Measurements from ENCODE around the gene SULF2. TPM values are rescaled to one million over a fixed set of nuclear protein-coding genes. Genes with fewer than 3 reads are reported as not detected.
"Not testable (repeated sequence)": the region's sequence is repeated elsewhere in the genome, so short reads cannot be mapped to it uniquely, and the experiment has no call there.

The SULF2 gene
- total and polyA plus RNA-seq, 2 donors, result 9.3 to 94.0 TPM

DNA sequence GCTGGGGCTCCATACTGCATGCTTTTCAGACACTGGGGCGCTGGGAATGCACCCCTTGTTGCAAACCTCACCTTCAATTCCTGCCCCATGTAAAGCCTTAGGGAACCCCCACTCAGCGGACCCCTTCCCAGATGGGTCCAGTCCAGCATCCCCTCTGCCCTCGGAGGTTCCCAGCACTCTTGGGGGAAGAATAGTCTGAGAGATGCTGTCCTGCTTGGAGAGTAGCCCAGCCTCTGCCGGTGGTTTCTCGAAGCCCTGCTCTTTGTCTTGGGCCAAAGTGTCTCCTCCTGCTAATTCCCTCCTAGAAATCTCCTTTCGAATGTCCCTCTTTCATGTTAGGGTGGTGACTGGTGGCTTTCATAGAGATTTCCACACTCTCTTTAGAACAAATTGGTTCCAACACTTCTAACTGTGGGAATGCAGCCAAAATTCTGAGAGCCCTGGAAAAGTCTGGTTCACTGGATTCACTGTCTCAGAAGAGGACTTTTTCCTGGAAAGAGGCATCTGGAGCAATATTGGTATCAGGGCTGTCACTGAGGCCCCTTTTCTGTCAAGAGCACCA lies 24.9 kb upstream of the SULF2 start:
- H3K9me3 ChIP-seq (ENCODE audit: control insufficient read depth in 2 of 2, insufficient read depth in 1 of 2, low read length in 1 of 2), result no peaks in the 10 kb centered on the region
- H3K27ac ChIP-seq (ENCODE audit: low read depth in 1 of 2, low read length in 1 of 2), result no peak overlapping the region
- no peaks in the 10 kb centered on the region for H3K36me3 ChIP-seq (ENCODE audit: control insufficient read depth in 2 of 2, insufficient read depth in 2 of 2, low read length in 1 of 2)
- H3K4me1 ChIP-seq (ENCODE audit: control insufficient read depth in 2 of 2, insufficient read depth in 2 of 2, low read length in 2 of 2), result no peaks in the 10 kb centered on the region
- H3K4me3 ChIP-seq (ENCODE audit: low read length in 2 of 2), result no peak overlapping the region
- WGBS, result 84% methylated on average over 6 of the region's 6 CpGs
- peaks cover 0 to 19% of the 10 kb centered on the region in 2 donors for H3K27me3 ChIP-seq (ENCODE audit: control insufficient read depth in 2 of 2, insufficient read depth in 1 of 2, low read length in 1 of 2)
- DNase-seq (ENCODE audit: low read depth in 6 of 9, low spot score in 9 of 9), result no peak

DNA sequence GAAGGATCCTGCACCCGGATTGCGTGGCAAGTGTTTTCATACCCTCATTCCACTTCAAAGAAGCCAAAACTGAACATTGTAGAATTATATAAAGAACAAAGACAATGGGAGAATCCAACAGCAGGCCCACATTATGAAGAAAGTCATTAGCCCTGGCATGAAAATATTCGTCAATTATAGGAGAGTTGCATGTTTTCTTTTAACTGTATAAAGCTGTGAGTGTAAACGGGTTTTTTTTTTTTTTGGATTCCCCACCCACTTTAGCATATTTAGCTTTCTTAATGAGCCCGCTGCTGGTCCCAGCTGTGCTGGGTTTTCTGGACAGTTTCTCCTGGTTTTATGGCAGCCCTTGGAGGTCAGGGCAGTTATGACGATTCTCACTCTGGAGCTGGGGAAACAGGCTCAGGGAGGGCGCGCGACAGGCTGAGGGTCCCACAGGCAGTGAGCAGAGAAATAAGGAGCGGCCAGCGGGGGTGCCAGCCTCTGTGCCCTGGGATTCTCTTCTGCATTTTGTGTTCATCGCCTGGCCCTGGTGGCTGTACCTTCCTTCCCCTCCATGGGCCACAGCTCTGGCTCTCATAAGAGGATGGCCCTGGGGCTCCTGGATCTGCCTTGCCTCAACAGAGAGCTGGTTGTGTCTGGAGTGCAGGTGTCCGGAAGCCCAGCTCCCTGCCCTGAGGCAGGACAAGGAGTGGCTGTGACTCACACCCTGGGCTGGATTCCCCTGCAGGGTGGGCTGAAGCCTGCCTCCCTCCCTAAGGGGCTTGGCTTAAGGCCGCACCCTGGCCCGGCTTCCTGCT lies 24.1 kb upstream of the SULF2 start:
- Histone ChIP-seq H3K4me1 (ENCODE audit: control insufficient read depth in 2 of 2, insufficient read depth in 2 of 2, low read length in 2 of 2) (no peaks in the 10 kb centered on the region), H3K36me3 (ENCODE audit: control insufficient read depth in 2 of 2, insufficient read depth in 2 of 2, low read length in 1 of 2) (no peaks in the 10 kb centered on the region), H3K27me3 (ENCODE audit: control insufficient read depth in 2 of 2, insufficient read depth in 1 of 2, low read length in 1 of 2) (peaks cover 0 to 19% of the 10 kb centered on the region in 2 donors), H3K27ac (ENCODE audit: low read depth in 1 of 2, low read length in 1 of 2) (no peak overlapping the region), H3K4me3 (ENCODE audit: low read length in 2 of 2) (no peak overlapping the region), H3K9me3 (ENCODE audit: control insufficient read depth in 2 of 2, insufficient read depth in 1 of 2, low read length in 1 of 2) (no peaks in the 10 kb centered on the region)
- WGBS, result 92% methylated on average over 15 of the region's 15 CpGs
- DNase-seq (ENCODE audit: low read depth in 6 of 9, low spot score in 9 of 9), result no peak

DNA sequence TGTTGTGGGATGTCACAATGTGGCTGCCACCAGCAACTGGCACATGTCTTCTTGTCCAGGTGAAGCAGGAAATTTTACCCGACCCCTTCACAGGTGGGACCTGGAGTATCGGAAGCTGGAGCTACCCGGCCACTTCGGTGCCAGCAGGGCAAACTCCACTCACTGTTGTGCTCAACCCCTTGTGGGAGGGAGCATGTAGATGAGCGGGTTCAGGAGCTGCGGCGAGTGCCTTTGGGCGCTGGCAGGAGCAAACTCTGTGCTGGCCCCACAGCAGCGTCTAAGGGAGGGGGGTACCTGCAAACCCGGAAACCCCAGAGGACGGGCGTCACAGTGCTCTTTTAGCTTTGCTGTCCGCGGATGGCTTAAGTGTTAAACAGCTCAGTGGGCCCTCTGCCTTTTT lies 20.7 kb upstream of the SULF2 start:
- H3K4me1 ChIP-seq (ENCODE audit: control insufficient read depth in 2 of 2, insufficient read depth in 2 of 2, low read length in 2 of 2), result no peaks in the 10 kb centered on the region
- H3K36me3 ChIP-seq (ENCODE audit: control insufficient read depth in 2 of 2, insufficient read depth in 2 of 2, low read length in 1 of 2), result no peaks in the 10 kb centered on the region
- H3K9me3 ChIP-seq (ENCODE audit: control insufficient read depth in 2 of 2, insufficient read depth in 1 of 2, low read length in 1 of 2), result no peaks in the 10 kb centered on the region
- peaks cover 0 to 18% of the 10 kb centered on the region in 2 donors for H3K27me3 ChIP-seq (ENCODE audit: control insufficient read depth in 2 of 2, insufficient read depth in 1 of 2, low read length in 1 of 2)
- DNase-seq (ENCODE audit: low read depth in 6 of 9, low spot score in 9 of 9), result no peak
- no peak overlapping the region for H3K4me3 ChIP-seq (ENCODE audit: low read length in 2 of 2)
- 59% methylated on average over 14 of the region's 14 CpGs for WGBS
- H3K27ac ChIP-seq (ENCODE audit: low read depth in 1 of 2, low read length in 1 of 2), result no peak overlapping the region

DNA sequence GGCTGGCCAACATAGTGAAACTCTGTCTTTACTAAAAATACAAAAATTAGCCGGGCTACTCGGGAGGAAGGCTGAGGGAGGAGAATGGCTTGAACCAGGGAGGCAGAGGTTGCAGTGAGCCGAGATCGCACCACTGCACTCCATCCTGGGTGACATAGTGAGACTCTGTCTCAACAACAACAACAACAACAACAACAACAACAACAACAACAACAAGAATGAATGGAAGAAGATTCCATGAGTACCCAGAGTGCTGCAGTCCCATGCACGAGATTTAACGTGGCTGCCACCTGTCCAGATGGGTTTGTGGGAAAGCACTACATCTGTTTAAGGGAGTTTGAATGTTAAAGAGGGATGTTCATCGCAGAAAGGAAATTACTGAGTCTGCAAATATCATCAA lies 19.7 kb upstream of the SULF2 start:
- not testable (repeated sequence) for H3K4me3 ChIP-seq (ENCODE audit: low read length in 2 of 2); H3K27ac ChIP-seq (ENCODE audit: low read depth in 1 of 2, low read length in 1 of 2); H3K4me1 ChIP-seq (ENCODE audit: control insufficient read depth in 2 of 2, insufficient read depth in 2 of 2, low read length in 2 of 2); DNase-seq (ENCODE audit: low read depth in 6 of 9, low spot score in 9 of 9); H3K36me3 ChIP-seq (ENCODE audit: control insufficient read depth in 2 of 2, insufficient read depth in 2 of 2, low read length in 1 of 2); H3K9me3 ChIP-seq (ENCODE audit: control insufficient read depth in 2 of 2, insufficient read depth in 1 of 2, low read length in 1 of 2)
- peaks cover 0 to 11% of the 10 kb centered on the region in 2 donors for H3K27me3 ChIP-seq (ENCODE audit: control insufficient read depth in 2 of 2, insufficient read depth in 1 of 2, low read length in 1 of 2)
- WGBS, result 93% methylated on average over 7 of the region's 7 CpGs

DNA sequence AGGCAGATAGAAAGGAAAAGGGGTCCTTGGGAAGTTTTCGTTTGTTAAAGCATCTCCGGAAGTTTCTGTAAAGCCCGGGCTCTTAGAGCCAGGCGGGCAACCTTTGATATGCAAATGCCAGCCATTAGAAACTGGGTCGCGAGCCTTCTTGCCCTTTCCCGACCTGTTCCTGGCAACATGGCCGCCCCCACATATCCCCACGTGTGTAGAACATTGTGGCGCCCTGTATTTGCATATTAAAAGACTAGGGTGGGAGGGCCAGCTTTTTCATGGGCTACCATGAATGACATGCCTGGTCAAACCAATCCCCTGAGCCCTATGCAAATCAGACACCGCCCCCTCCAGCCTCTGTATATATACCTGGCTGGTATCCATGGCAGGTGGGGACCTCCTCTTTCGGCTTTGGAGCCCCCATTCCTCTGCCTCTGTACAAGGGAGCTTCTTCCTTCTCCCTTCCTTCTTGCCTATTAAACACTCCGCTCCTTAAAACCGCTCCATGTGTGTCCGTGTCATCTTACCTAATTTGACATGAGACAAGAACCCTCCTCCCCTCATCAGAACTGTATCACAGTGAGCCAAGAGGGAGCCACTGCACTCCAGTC lies 19.0 kb upstream of the SULF2 start:
- WGBS, result 89% methylated on average over 15 of the region's 15 CpGs

DNA sequence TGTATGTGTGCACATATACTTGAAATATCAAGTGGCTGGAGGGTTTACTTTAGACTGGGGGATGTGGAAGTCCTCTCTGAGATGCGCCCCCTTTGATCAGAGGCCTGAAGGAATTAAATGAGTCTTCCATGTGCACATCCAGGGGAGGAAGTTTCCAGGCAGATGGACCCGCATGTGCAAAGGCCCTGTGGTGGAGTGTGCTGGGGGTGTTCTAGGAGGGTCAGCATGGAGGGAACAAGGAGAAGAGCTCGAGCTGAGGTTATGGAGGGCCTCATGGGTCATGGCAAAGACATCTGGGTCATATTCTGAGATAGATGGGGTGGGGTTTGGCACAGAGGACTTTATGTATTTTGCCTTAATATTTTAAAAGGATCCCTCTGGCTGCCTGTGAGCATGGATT lies 17.7 kb upstream of the SULF2 start:
- H3K27ac ChIP-seq (ENCODE audit: low read depth in 1 of 2, low read length in 1 of 2), result no peak overlapping the region
- WGBS, result 89% methylated on average over 3 of the region's 3 CpGs

More for the DNA sequence above, 19.0 kb upstream of the SULF2 start:
- H3K4me1 ChIP-seq (ENCODE audit: control insufficient read depth in 2 of 2, insufficient read depth in 2 of 2, low read length in 2 of 2); H3K27ac ChIP-seq (ENCODE audit: low read depth in 1 of 2, low read length in 1 of 2); DNase-seq (ENCODE audit: low read depth in 6 of 9, low spot score in 9 of 9); H3K4me3 ChIP-seq (ENCODE audit: low read length in 2 of 2); H3K36me3 ChIP-seq (ENCODE audit: control insufficient read depth in 2 of 2, insufficient read depth in 2 of 2, low read length in 1 of 2); H3K9me3 ChIP-seq (ENCODE audit: control insufficient read depth in 2 of 2, insufficient read depth in 1 of 2, low read length in 1 of 2); H3K27me3 ChIP-seq (ENCODE audit: control insufficient read depth in 2 of 2, insufficient read depth in 1 of 2, low read length in 1 of 2): not testable (repeated sequence)

DNA sequence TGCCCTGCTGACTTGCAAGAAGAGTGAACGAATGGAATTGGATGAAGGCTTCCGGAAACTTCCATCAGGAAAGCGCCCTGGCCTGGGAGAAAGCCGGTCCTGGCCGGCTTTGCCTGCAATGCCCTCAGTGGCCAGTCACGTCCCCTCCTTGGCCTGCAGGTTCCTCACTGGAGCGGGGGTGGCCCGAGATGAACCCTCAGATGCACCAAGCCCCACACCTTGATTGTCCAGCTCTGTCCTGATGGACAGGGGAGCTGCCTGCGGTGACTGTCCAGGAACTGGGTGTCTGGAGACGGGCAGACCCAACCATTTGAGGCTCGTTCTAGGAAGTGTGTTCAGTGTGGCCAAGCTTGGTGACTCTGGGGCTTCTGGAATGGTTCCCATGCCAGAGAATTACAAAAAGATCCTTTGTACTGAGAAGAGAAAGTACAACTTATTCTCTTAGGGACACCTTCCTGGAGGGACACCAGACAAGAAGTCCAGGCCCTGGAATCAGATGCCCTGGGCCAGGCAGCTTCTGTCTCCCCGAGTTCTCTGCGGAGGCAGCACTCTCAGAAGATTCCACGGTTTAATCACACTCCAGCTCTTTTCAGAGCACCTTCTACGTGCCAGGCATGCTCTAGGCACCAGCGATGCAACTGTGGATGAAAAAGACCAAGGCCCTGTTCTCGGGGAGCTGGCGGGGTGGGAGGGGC lies 17.1 kb upstream of the SULF2 start:
- no peaks in the 10 kb centered on the region for H3K9me3 ChIP-seq (ENCODE audit: control insufficient read depth in 2 of 2, insufficient read depth in 1 of 2, low read length in 1 of 2)
- WGBS, result 94% methylated on average over 18 of the region's 18 CpGs
- no peaks in the 10 kb centered on the region for H3K4me1 ChIP-seq (ENCODE audit: control insufficient read depth in 2 of 2, insufficient read depth in 2 of 2, low read length in 2 of 2)
- no peak overlapping the region for H3K27ac ChIP-seq (ENCODE audit: low read depth in 1 of 2, low read length in 1 of 2)
- H3K36me3 ChIP-seq (ENCODE audit: control insufficient read depth in 2 of 2, insufficient read depth in 2 of 2, low read length in 1 of 2), result no peaks in the 10 kb centered on the region
- peaks cover 0 to 5% of the 10 kb centered on the region in 2 donors for H3K27me3 ChIP-seq (ENCODE audit: control insufficient read depth in 2 of 2, insufficient read depth in 1 of 2, low read length in 1 of 2)
- H3K4me3 ChIP-seq (ENCODE audit: low read length in 2 of 2), result no peak overlapping the region
- DNase-seq (ENCODE audit: low read depth in 6 of 9, low spot score in 9 of 9), result no peak

More for the DNA sequence above, 17.7 kb upstream of the SULF2 start:
- no peak overlapping the region for H3K4me3 ChIP-seq (ENCODE audit: low read length in 2 of 2)
- peaks cover 0 to 5% of the 10 kb centered on the region in 2 donors for H3K27me3 ChIP-seq (ENCODE audit: control insufficient read depth in 2 of 2, insufficient read depth in 1 of 2, low read length in 1 of 2)
- no peak for DNase-seq (ENCODE audit: low read depth in 6 of 9, low spot score in 9 of 9)
- no peaks in the 10 kb centered on the region for H3K36me3 ChIP-seq (ENCODE audit: control insufficient read depth in 2 of 2, insufficient read depth in 2 of 2, low read length in 1 of 2)
- no peaks in the 10 kb centered on the region for H3K4me1 ChIP-seq (ENCODE audit: control insufficient read depth in 2 of 2, insufficient read depth in 2 of 2, low read length in 2 of 2)
- H3K9me3 ChIP-seq (ENCODE audit: control insufficient read depth in 2 of 2, insufficient read depth in 1 of 2, low read length in 1 of 2), result no peaks in the 10 kb centered on the region

DNA sequence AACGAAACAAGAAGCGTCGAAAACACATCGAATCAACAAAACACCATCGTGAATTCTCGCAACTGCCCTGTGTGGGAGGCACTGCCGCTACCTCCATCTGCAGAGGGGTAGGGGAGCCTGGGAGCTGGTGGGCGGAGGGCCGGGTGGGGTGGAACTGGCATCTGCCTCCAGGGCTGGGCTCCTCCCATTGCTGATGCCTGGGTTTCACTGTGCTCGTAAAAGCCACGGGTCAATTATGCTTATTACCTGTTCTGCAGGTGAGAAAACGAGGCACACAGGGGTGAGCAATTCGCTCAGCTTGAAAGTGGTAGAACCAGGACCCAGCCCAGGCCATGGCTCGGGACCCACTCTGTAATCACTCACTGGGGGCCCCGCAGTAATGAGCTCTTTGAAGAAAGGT lies 16.5 kb upstream of the SULF2 start:
- Histone ChIP-seq H3K9me3 (ENCODE audit: control insufficient read depth in 2 of 2, insufficient read depth in 1 of 2, low read length in 1 of 2) (no peaks in the 10 kb centered on the region), H3K4me3 (ENCODE audit: low read length in 2 of 2) (no peak overlapping the region), H3K27me3 (ENCODE audit: control insufficient read depth in 2 of 2, insufficient read depth in 1 of 2, low read length in 1 of 2) (peaks cover 0 to 5% of the 10 kb centered on the region in 2 donors), H3K4me1 (ENCODE audit: control insufficient read depth in 2 of 2, insufficient read depth in 2 of 2, low read length in 2 of 2) (no peaks in the 10 kb centered on the region), H3K27ac (ENCODE audit: low read depth in 1 of 2, low read length in 1 of 2) (no peak overlapping the region), H3K36me3 (ENCODE audit: control insufficient read depth in 2 of 2, insufficient read depth in 2 of 2, low read length in 1 of 2) (no peaks in the 10 kb centered on the region)
- no peak for DNase-seq (ENCODE audit: low read depth in 6 of 9, low spot score in 9 of 9)
- WGBS, result 93% methylated on average over 15 of the region's 15 CpGs

DNA sequence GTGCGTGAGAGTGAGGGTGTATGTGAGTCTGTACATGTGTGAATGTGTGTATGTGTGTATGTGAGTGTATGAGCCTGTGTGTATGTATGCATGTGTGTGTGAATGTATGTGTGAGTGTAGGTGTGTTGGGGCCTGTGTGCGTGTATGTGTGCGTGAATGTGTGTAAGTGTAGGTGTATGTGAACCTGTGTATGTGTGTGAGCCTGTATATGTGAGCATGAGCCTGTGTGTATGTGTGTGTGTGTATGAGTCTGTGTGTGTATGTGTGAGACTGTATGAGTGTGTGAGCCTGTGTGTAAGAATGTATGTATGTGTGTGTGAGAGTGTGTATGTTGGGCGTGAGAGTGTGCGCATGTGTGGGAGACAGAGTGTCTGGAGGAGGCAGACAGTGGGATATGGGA lies 15.8 kb upstream of the SULF2 start:
- Histone ChIP-seq H3K27me3 (ENCODE audit: control insufficient read depth in 2 of 2, insufficient read depth in 1 of 2, low read length in 1 of 2) (peaks cover 0 to 3% of the 10 kb centered on the region in 2 donors), H3K4me1 (ENCODE audit: control insufficient read depth in 2 of 2, insufficient read depth in 2 of 2, low read length in 2 of 2) (no peaks in the 10 kb centered on the region), H3K9me3 (ENCODE audit: control insufficient read depth in 2 of 2, insufficient read depth in 1 of 2, low read length in 1 of 2) (no peaks in the 10 kb centered on the region), H3K4me3 (ENCODE audit: low read length in 2 of 2) (no peak overlapping the region), H3K36me3 (ENCODE audit: control insufficient read depth in 2 of 2, insufficient read depth in 2 of 2, low read length in 1 of 2) (no peaks in the 10 kb centered on the region), H3K27ac (ENCODE audit: low read depth in 1 of 2, low read length in 1 of 2) (no peak overlapping the region)
- no peak for DNase-seq (ENCODE audit: low read depth in 6 of 9, low spot score in 9 of 9)
- WGBS, result 97% methylated on average over 5 of the region's 5 CpGs
